CD14-positive monocyte (primary cell): Measurements from ENCODE around the gene SMIM34. TPM values are rescaled to one million over a fixed set of nuclear protein-coding genes. Genes with fewer than 3 reads are reported as not detected.
"Not testable (repeated sequence)": the region's sequence is repeated elsewhere in the genome, so short reads cannot be mapped to it uniquely, and the experiment has no call there.

Experiments used
- DNase-seq, 3 donors: peaks; one replicate each; pipeline ENCODE4 v3.0.0-alpha.2; 2011 to 2022
- H2AFZ ChIP-seq: 2 replicates; pipeline ENCODE4 v1.6.0; 2012; ENCODE audit warnings: mild to moderate bottlenecking, low read depth, low read length, inconsistent platforms; ENCODE audit not compliant: insufficient read depth, poor library complexity, severe bottlenecking
- H3K27ac ChIP-seq, 2 donors: 1 replicate in 1 of 2; 2 replicates in 1 of 2; pipeline ENCODE4 v1.5.1; 2012 to 2013; ENCODE audit warnings: low read length in 2 of 2, control low read depth in 1 of 2, inconsistent platforms in 1 of 2, low read depth in 1 of 2, mild to moderate bottlenecking in 1 of 2
- H3K27me3 ChIP-seq, 2 donors: one replicate each; pipeline versions ENCODE4 v1.6.0 to v1.6.1; 2011 to 2013; ENCODE audit warnings: low read length in 2 of 2; ENCODE audit not compliant: control insufficient read depth in 2 of 2, insufficient read depth in 2 of 2
- H3K36me3 ChIP-seq, 2 donors: replicated peaks in 1 of 2; 1 replicate in 1 of 2; 2 replicates in 1 of 2; pipeline versions ENCODE4 v1.5.1 to v1.6.1; 2012 to 2013; ENCODE audit warnings: low read length in 2 of 2, control low read depth in 1 of 2, inconsistent platforms in 1 of 2, mild to moderate bottlenecking in 1 of 2; ENCODE audit not compliant: insufficient read depth in 2 of 2, control insufficient read depth in 1 of 2
- H3K4me1 ChIP-seq, 2 donors: 1 replicate in 1 of 2; 2 replicates in 1 of 2; pipeline versions ENCODE4 v1.5.1 to v1.6.1; 2012 to 2013; ENCODE audit warnings: low read length in 2 of 2, control low read depth in 1 of 2, inconsistent platforms in 1 of 2, mild to moderate bottlenecking in 1 of 2, moderate library complexity in 1 of 2; ENCODE audit not compliant: insufficient read depth in 2 of 2, control insufficient read depth in 1 of 2
- H3K4me2 ChIP-seq: replicated peaks from 2 replicates; pipeline ENCODE3; 2012; ENCODE audit warnings: low read length, moderate library complexity, mild to moderate bottlenecking; ENCODE audit not compliant: poor library complexity, severe bottlenecking; ENCODE audit errors: extremely low read depth
- H3K4me3 ChIP-seq, 3 experiments: fragments of 200-600 bp in 1 of 3; sonication (generic) in 1 of 3; replicated peaks in 1 of 3; 1 replicate in 2 of 3; 2 replicates in 1 of 3; pipeline ENCODE4 v1.5.1; 2011 to 2013; ENCODE audit warnings: low read length in 3 of 3, mild to moderate bottlenecking in 3 of 3, control low read depth in 2 of 3, low read depth in 2 of 3, inconsistent platforms in 1 of 3, moderate library complexity in 1 of 3
- H3K79me2 ChIP-seq: 2 replicates; pipeline ENCODE4 v1.6.0; 2012; ENCODE audit warnings: mild to moderate bottlenecking, control low read depth, inconsistent platforms, low read length, moderate library complexity; ENCODE audit not compliant: insufficient read depth
- H3K9ac ChIP-seq: 2 replicates; pipeline ENCODE4 v1.6.0; 2017; ENCODE audit warnings: low read length, mild to moderate bottlenecking; ENCODE audit not compliant: insufficient read depth, poor library complexity, severe bottlenecking
- H3K9me3 ChIP-seq, 2 donors: replicated peaks in 1 of 2; 1 replicate in 1 of 2; 2 replicates in 1 of 2; pipeline versions ENCODE4 v1.5.1 to v1.6.1; 2012 to 2013; ENCODE audit warnings: low read length in 2 of 2, control low read depth in 1 of 2; ENCODE audit not compliant: control insufficient read depth in 1 of 2, insufficient read depth in 1 of 2
- H4K20me1 ChIP-seq: 2 replicates; pipeline ENCODE4 v1.6.0; 2012; ENCODE audit warnings: mild to moderate bottlenecking, low read length, control low read depth, moderate library complexity; ENCODE audit not compliant: insufficient read depth
- H3K27ac Mint-ChIP-seq, 7 donors: one replicate each; pipeline ENCODE4 v1.8.0; 2020; ENCODE audit warnings: mild to moderate bottlenecking in 7 of 7, mixed read lengths in 7 of 7, moderate library complexity in 6 of 7, inconsistent platforms in 2 of 7
- H3K27me3 Mint-ChIP-seq, 3 donors: one replicate each; pipeline ENCODE4 v1.8.0; 2021 to 2022; ENCODE audit warnings: low read depth in 3 of 3, mild to moderate bottlenecking in 3 of 3, mixed read lengths in 3 of 3, moderate library complexity in 3 of 3, inconsistent platforms in 1 of 3
- H3K36me3 Mint-ChIP-seq, 2 donors: one replicate each; pipeline ENCODE4 v1.8.0; 2020; ENCODE audit warnings: mixed read lengths in 2 of 2, inconsistent platforms in 1 of 2, mild to moderate bottlenecking in 1 of 2
- H3K4me1 Mint-ChIP-seq: one replicate; pipeline ENCODE4 v1.8.0; 2020; ENCODE audit warnings: mild to moderate bottlenecking, mixed read lengths
- H3K4me3 Mint-ChIP-seq, 2 donors: one replicate each; pipeline ENCODE4 v1.8.0; 2020; ENCODE audit warnings: mild to moderate bottlenecking in 2 of 2, mixed read lengths in 2 of 2, moderate library complexity in 1 of 2
- H3K9me3 Mint-ChIP-seq, 7 donors: one replicate each; pipeline ENCODE4 v1.8.0; 2020 to 2022; ENCODE audit warnings: mixed read lengths in 7 of 7, mild to moderate bottlenecking in 6 of 7, moderate library complexity in 6 of 7, inconsistent platforms in 2 of 7
- WGBS: methylation state at CpG from one replicate; pipeline ENCODE4 v1.1.5; 2013; ENCODE audit warnings: missing lambda C conversion rate; ENCODE audit not compliant: insufficient coverage; 5-methylcytosine and 5-hydroxymethylcytosine counted together
- intact Hi-C, 2 donors: fragments of 100-400 bp; cut with micrococcal nuclease; formaldehyde crosslinking; loops; one replicate each; pipeline versions ENCODE4 v1.15.0 to v1.15.1; 2023
- polyA plus RNA-seq, 3 donors: library from polyadenylated mRNA; depleted of rRNA in 1 of 3; unstranded in 2 of 3; stranded (reverse) in 1 of 3; fragments of 300-500 nt in 2 of 3; fragments of >200 nt in 1 of 3; fragmentation: Illumina TruSeq in 2 of 3; gene quantifications; 1 replicate in 2 of 3; 2 replicates in 1 of 3; pipeline ENCODE4 v1.2.3, GENCODE V29; 2012 to 2021

SMIM34 gene
- polyA plus RNA-seq, 3 donors, result 0.21 TPM; not detected in 2

- H3K36me3 ChIP-seq, H3K4me2 ChIP-seq, H3K27ac ChIP-seq, H3K9me3 Mint-ChIP-seq, H3K36me3 Mint-ChIP-seq, H3K4me1 ChIP-seq, H3K79me2 ChIP-seq, H3K4me3 Mint-ChIP-seq, H3K4me1 Mint-ChIP-seq, H3K27ac Mint-ChIP-seq, H3K9ac ChIP-seq, intact Hi-C loops, H3K27me3 ChIP-seq, H3K9me3 ChIP-seq, H3K4me3 ChIP-seq, H2AFZ ChIP-seq, H4K20me1 ChIP-seq, DNase-seq, H3K27me3 Mint-ChIP-seq: not testable (repeated sequence)
- whole genome bisulfite sequencing, result no CpG with 5 or more reads among the region's 9 CpGs
These were observed 16.5 kb downstream of the SMIM34 start for GRCh38 chr21:34407294-34407693.

- H3K4me1 Mint-ChIP-seq, intact Hi-C loops, H3K27ac Mint-ChIP-seq: not testable (repeated sequence)
These were observed 17.1 kb downstream of the SMIM34 start for GRCh38 chr21:34406676-34407075.

GRCh38 chr21:34406102-34406501 is 17.6 kb downstream of the SMIM34 start:
- H3K9ac ChIP-seq, H3K36me3 Mint-ChIP-seq, H3K27me3 Mint-ChIP-seq, H3K9me3 Mint-ChIP-seq, H3K4me1 Mint-ChIP-seq, H3K27me3 ChIP-seq, H3K9me3 ChIP-seq, H3K27ac ChIP-seq, H3K79me2 ChIP-seq, DNase-seq, H2AFZ ChIP-seq, H3K4me3 Mint-ChIP-seq, H4K20me1 ChIP-seq, H3K4me1 ChIP-seq, H3K36me3 ChIP-seq, intact Hi-C loops, H3K4me3 ChIP-seq, H3K27ac Mint-ChIP-seq, H3K4me2 ChIP-seq: not testable (repeated sequence)
- WGBS, result no CpG with 5 or more reads among the region's 6 CpGs

More at GRCh38 chr21:34406676-34407075, 17.1 kb downstream of the SMIM34 start:
- H3K27ac ChIP-seq, H3K9me3 Mint-ChIP-seq, H3K4me3 ChIP-seq, H3K79me2 ChIP-seq, H3K9ac ChIP-seq, H3K27me3 ChIP-seq, H3K36me3 Mint-ChIP-seq, DNase-seq, H3K4me2 ChIP-seq, H3K4me3 Mint-ChIP-seq, H3K9me3 ChIP-seq, H4K20me1 ChIP-seq, H3K36me3 ChIP-seq, H3K4me1 ChIP-seq, H2AFZ ChIP-seq, H3K27me3 Mint-ChIP-seq: not testable (repeated sequence)
- no CpG with 5 or more reads among the region's 2 CpGs for WGBS

GRCh38 chr21:34405686-34406085 is 18.1 kb downstream of the SMIM34 start:
- H3K27ac ChIP-seq, H2AFZ ChIP-seq, H3K9me3 ChIP-seq, intact Hi-C loops, H3K27me3 ChIP-seq, H3K79me2 ChIP-seq, H3K4me1 Mint-ChIP-seq, H3K4me1 ChIP-seq, H4K20me1 ChIP-seq, H3K4me2 ChIP-seq, DNase-seq, H3K27ac Mint-ChIP-seq, H3K9ac ChIP-seq, H3K27me3 Mint-ChIP-seq, H3K4me3 Mint-ChIP-seq, H3K36me3 ChIP-seq, H3K36me3 Mint-ChIP-seq, H3K9me3 Mint-ChIP-seq, H3K4me3 ChIP-seq: not testable (repeated sequence)
- no CpG with 5 or more reads among the region's 2 CpGs for WGBS
